NT2/D1 (cell line): ENCODE measurements around the gene NDE1.
"Not testable (repeated sequence)": the region's sequence is repeated elsewhere in the genome, so short reads cannot be mapped to it uniquely, and the experiment has no call there.

Source experiments
- DNase-seq: peaks from one replicate; pipeline ENCODE4 v3.0.0-alpha.2; 2011; ENCODE audit warnings: low read depth, low spot score
- H3K27me3 ChIP-seq: 2 replicates; pipeline ENCODE4 v1.6.0; 2011; ENCODE audit warnings: mild to moderate bottlenecking; ENCODE audit not compliant: insufficient read length, insufficient read depth
- H3K36me3 ChIP-seq: 2 replicates; pipeline ENCODE4 v1.6.1; 2011; ENCODE audit warnings: mild to moderate bottlenecking, low read length, mixed read lengths; ENCODE audit not compliant: insufficient read depth, insufficient read length
- H3K4me1 ChIP-seq: 2 replicates; pipeline ENCODE4 v1.5.1; 2011; ENCODE audit not compliant: insufficient read depth, insufficient read length
- H3K4me3 ChIP-seq: 2 replicates; pipeline ENCODE4 v1.5.1; 2011; ENCODE audit warnings: low read depth; ENCODE audit not compliant: insufficient read length
- H3K9ac ChIP-seq: 2 replicates; pipeline ENCODE4 v1.6.0; 2011; ENCODE audit warnings: low read depth; ENCODE audit not compliant: insufficient read length
- H3K9me3 ChIP-seq: 2 replicates; pipeline ENCODE4 v1.5.1; 2011; ENCODE audit warnings: mild to moderate bottlenecking, low read length; ENCODE audit not compliant: insufficient read depth
- SUZ12 ChIP-seq: IDR thresholded peaks from 2 replicates; pipeline ENCODE4 v1.6.1; 2011; ENCODE audit not compliant: insufficient read length, insufficient read depth; ENCODE audit errors: extremely low read depth
- YY1 ChIP-seq: IDR thresholded peaks from 2 replicates; pipeline ENCODE4 v1.6.1; 2011; ENCODE audit not compliant: insufficient read length, insufficient read depth
- ZNF274 ChIP-seq: IDR thresholded peaks from 2 replicates; pipeline ENCODE4 v1.6.1; 2011; ENCODE audit warnings: mild to moderate bottlenecking, low read depth, low read length

NDE1 gene

GRCh38 chr16:15650698-15651171, 690 bp downstream of the NDE1 start:
- Histone ChIP-seq H3K4me3 (peak overlapping the region; percentile 94), H3K27me3 (no peaks in the 10 kb centered on the region), H3K9me3 (no peaks in the 10 kb centered on the region), H3K36me3 (peaks cover 13% of the 10 kb centered on the region), H3K4me1 (no peaks in the 10 kb centered on the region), H3K9ac (peak overlapping the region; percentile 93)
- TF ChIP-seq YY1 = no peak
- TF ChIP-seq ZNF274 = no peak
- TF ChIP-seq SUZ12 = no peak
- no peak for DNase-seq

GRCh38 chr16:15652293-15653001, 2.4 kb downstream of the NDE1 start:
- no peak overlapping the region for H3K9ac ChIP-seq
- DNase-seq = no peak
- TF ChIP-seq ZNF274 (no peak), SUZ12 (no peak), YY1 (no peak)
- no peaks in the 10 kb centered on the region for H3K9me3 ChIP-seq
- H3K36me3 ChIP-seq = peaks cover 13% of the 10 kb centered on the region
- H3K4me1 ChIP-seq = no peaks in the 10 kb centered on the region
- H3K27me3 ChIP-seq = no peaks in the 10 kb centered on the region
- no peak overlapping the region for H3K4me3 ChIP-seq

- H3K9me3 ChIP-seq = no peaks in the 10 kb centered on the region
- peaks cover 13% of the 10 kb centered on the region for H3K36me3 ChIP-seq
- no peaks in the 10 kb centered on the region for H3K27me3 ChIP-seq
- H3K4me1 ChIP-seq = no peaks in the 10 kb centered on the region
- no peak overlapping the region for H3K9ac ChIP-seq
- DNase-seq = no peak
- TF ChIP-seq SUZ12 (no peak), YY1 (no peak), ZNF274 (no peak)
- no peak overlapping the region for H3K4me3 ChIP-seq
Measured at GRCh38 chr16:15653227-15653626, 3.2 kb downstream of the NDE1 start.

- Histone ChIP-seq H3K27me3 (no peaks in the 10 kb centered on the region), H3K9me3 (no peaks in the 10 kb centered on the region), H3K4me3 (no peak overlapping the region), H3K4me1 (no peaks in the 10 kb centered on the region), H3K36me3 (peaks cover 13% of the 10 kb centered on the region), H3K9ac (no peak overlapping the region)
- TF ChIP-seq ZNF274 (no peak), SUZ12 (no peak), YY1 (no peak)
- no peak for DNase-seq
Measured at GRCh38 chr16:15654591-15654990, 4.5 kb downstream of the NDE1 start.

GRCh38 chr16:15655561-15655960, 5.5 kb downstream of the NDE1 start:
- H3K9ac ChIP-seq, DNase-seq, H3K4me1 ChIP-seq, H3K9me3 ChIP-seq, H3K27me3 ChIP-seq, H3K4me3 ChIP-seq: not testable (repeated sequence)
- H3K36me3 ChIP-seq = peaks cover 13% of the 10 kb centered on the region

GRCh38 chr16:15658149-15658548, 8.1 kb downstream of the NDE1 start:
- Histone ChIP-seq H3K9me3 (no peaks in the 10 kb centered on the region), H3K36me3 (peaks cover 22% of the 10 kb centered on the region), H3K4me1 (peaks cover 2% of the 10 kb centered on the region), H3K4me3 (no peak overlapping the region), H3K9ac (no peak overlapping the region), H3K27me3 (no peaks in the 10 kb centered on the region)
- DNase-seq = no peak
- no peak for TF ChIP-seq ZNF274
- no peak for TF ChIP-seq SUZ12
- no peak for TF ChIP-seq YY1

GRCh38 chr16:15658556-15658955, 8.5 kb downstream of the NDE1 start:
- peaks cover 23% of the 10 kb centered on the region for H3K36me3 ChIP-seq
- peaks cover 2% of the 10 kb centered on the region for H3K4me1 ChIP-seq
- H3K9me3 ChIP-seq = no peaks in the 10 kb centered on the region
- DNase-seq = no peak
- H3K4me3 ChIP-seq = no peak overlapping the region
- no peaks in the 10 kb centered on the region for H3K27me3 ChIP-seq
- TF ChIP-seq ZNF274 = no peak
- TF ChIP-seq SUZ12 = no peak
- TF ChIP-seq YY1 = no peak
- H3K9ac ChIP-seq = no peak overlapping the region
